ENCODE results near the gene PPARD.

PPARD gene

GRCh38 chr6:35358086-35358485 is 15.7 kb downstream of the PPARD start:
- no peak for DNase-seq

GRCh38 chr6:35359346-35359743 is 17.0 kb downstream of the PPARD start:
- no peak for DNase-seq

- peak; percentile 24 to 74 for DNase-seq
These were observed 17.5 kb downstream of the PPARD start for GRCh38 chr6:35359744-35360348.

- DNase-seq = peak in 1 of 2 experiments; percentile 9
These were observed 18.2 kb downstream of the PPARD start for GRCh38 chr6:35360349-35361138.

GRCh38 chr6:35362200-35362599 is 19.8 kb downstream of the PPARD start:
- no peak for DNase-seq

GRCh38 chr6:35363293-35363750 is 21.0 kb downstream of the PPARD start:
- no peak for DNase-seq

- no peak for DNase-seq
These were observed 23.3 kb downstream of the PPARD start for GRCh38 chr6:35365594-35366203.

- no peak for DNase-seq
These were observed 23.8 kb downstream of the PPARD start for GRCh38 chr6:35366204-35366596.

GRCh38 chr6:35367646-35368037 is 25.3 kb downstream of the PPARD start:
- no peak for DNase-seq

GRCh38 chr6:35368038-35368887 is 25.9 kb downstream of the PPARD start:
- no peak for DNase-seq

GRCh38 chr6:35370124-35370741 is 27.9 kb downstream of the PPARD start:
- no peak for DNase-seq

GRCh38 chr6:35370785-35371493 is 28.6 kb downstream of the PPARD start:
- DNase-seq = peak in 1 of 2 experiments; percentile 36

GRCh38 chr6:35371494-35372262 is 29.3 kb downstream of the PPARD start:
- DNase-seq = no peak

- no peak for DNase-seq
These were observed 30.3 kb downstream of the PPARD start for GRCh38 chr6:35372633-35373032.

GRCh38 chr6:35376281-35376680 is 33.9 kb downstream of the PPARD start:
- DNase-seq = no peak

- no peak for DNase-seq
These were observed 34.6 kb downstream of the PPARD start for GRCh38 chr6:35377002-35377401.

GRCh38 chr6:35378261-35378660 is 35.9 kb downstream of the PPARD start:
- DNase-seq = no peak

GRCh38 chr6:35381132-35381531 is 38.8 kb downstream of the PPARD start:
- DNase-seq = no peak

GRCh38 chr6:35382015-35382414 is 39.7 kb downstream of the PPARD start:
- DNase-seq = no peak

- no peak for DNase-seq
These were observed 43.3 kb downstream of the PPARD start for GRCh38 chr6:35385457-35386202.
